HG02763 (cell line): ENCODE results near the gene TFAP2A.
A peak's percentile ranks its signal among the peaks of the same experiment; 100 is the strongest.

Source experiments
- ATAC-seq: cut with Tn5 transposase; IDR thresholded peaks from one replicate; pipeline ENCODE4 v1.9.1; 2021; ENCODE audit warnings: mild to moderate bottlenecking, moderate library complexity; ENCODE audit not compliant: unreplicated experiment

The TFAP2A gene

DNA sequence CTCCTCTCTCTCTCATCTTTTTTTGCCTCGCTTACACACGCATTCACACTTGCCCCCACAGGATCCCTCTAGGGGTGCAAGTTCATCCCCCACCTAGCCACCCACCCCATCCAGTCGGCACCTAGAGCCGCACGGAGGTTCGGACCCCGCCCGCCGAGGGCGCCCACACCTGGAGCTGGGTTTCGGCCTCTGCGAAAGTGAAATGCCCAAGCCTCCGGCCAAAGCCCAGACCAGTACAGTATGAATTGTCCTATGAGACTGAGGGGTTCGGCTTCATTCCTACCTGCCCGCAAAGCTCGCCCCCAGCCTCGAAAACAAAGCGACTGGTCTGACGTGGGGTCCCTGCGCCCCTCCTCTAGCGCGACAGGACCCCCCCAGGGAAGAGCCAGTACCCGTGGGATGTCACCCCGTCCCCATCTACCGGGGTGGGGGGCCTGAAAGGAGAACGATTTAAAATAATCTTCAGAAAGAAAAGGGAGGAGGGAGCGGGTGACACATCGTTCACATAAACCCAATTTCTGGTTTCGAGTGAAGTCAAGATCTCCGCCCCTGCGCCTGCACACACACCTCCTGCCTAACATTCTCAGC, 1.5 kb downstream of the TFAP2A start:
- ATAC-seq, result peak; percentile 31

GRCh38 chr6:10412461-10413261, 2.2 kb downstream of the TFAP2A start:
- ATAC-seq, result peak; percentile 32

DNA sequence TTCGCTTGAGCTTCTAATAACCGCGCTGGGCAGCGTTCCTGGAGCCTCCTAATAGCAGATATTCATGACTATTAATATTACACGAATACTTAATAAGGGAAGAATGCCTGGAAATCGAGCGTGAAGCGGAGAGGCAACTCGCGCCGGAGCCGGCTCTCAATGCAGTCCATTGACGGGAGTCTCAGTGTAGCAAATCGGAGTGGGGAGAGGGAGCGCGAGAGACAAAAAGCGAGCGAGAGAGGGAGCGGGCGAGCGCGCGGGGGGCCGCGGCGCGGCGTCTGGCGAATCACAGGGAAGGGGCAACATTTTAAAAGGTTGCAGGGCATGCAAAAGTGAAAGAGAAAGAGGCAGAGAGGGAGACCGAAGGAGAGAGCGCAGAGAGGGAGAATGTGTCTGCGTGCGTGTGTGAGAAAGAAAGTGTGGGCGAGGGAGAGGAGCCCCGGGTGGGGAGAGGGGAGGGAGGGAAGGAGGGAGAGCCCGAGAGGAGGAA, 2.9 kb downstream of the TFAP2A start:
- ATAC-seq, result peak; percentile 49

GRCh38 chr6:10411131-10411970, 3.5 kb downstream of the TFAP2A start:
- no peak for ATAC-seq

DNA sequence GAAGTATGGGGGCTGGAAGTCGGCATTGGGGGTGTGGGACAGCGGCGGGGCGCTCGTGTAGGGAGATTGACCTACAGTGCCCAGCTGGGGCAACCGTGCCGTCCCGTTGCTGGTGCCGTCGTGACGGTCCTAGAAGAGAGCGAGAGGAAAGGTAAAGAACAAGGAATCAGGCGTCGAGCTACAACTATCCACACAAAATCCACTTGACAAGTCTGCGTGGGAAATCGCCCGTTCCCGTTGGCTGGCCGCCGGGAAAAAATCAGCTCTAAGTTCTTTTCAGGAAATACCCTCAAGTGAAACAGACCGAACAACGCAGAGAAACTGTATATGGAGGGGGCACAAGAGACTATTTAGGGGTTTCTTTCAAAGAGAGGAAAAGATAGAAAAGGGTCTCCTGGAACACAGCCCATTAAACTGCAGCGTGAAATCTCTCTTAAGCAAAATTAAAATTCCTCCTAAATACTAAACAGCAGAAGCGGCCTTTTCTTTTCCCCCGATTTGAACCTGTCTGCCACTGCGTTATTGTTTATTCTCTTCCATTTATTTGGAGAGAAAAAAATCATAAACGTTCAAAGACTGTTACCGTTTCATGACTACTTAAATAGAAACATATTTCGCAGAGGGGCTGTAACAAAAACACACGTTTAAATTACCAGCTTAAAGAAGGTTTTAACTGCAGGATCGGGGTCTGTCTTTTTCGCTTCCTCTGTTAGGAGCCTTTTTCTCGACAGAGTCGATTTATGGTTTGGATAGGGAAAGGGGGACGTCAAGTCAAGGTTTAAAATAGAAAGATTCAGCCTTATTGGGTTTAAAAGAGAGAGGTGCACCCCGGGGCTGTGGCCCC, 4.4 kb downstream of the TFAP2A start:
- no peak for ATAC-seq

GRCh38 chr6:10409731-10410206, 5.1 kb downstream of the TFAP2A start:
- no peak for ATAC-seq

GRCh38 chr6:10409233-10409721, 5.6 kb downstream of the TFAP2A start:
- ATAC-seq, result no peak

GRCh38 chr6:10408457-10408856, 6.4 kb downstream of the TFAP2A start:
- ATAC-seq, result no peak

GRCh38 chr6:10407674-10408054, 7.2 kb downstream of the TFAP2A start:
- no peak for ATAC-seq

- ATAC-seq, result no peak
Observed at GRCh38 chr6:10407018-10407673, 7.7 kb downstream of the TFAP2A start.

- ATAC-seq, result no peak
Observed at GRCh38 chr6:10406556-10406955, 8.3 kb downstream of the TFAP2A start.

DNA sequence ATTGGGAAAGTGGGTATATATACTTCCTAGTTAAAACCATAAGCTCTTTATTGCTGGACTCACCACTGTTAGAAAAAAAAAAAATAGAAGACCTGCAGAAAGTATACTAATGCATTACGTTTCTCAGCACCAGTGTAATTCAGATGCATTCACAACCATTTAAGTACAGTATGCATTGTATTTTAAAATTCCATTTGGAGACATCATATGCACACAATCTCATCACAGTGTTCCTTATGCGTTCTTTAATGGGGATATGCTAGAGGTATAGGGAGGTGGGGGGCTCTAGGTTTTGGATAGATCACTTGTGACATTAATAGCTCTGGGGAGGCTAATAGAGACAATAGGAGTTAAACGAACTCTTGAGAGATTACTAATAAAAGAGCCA, 9.4 kb downstream of the TFAP2A start:
- no peak for ATAC-seq

GRCh38 chr6:10404799-10405512, 9.9 kb downstream of the TFAP2A start:
- ATAC-seq, result no peak

GRCh38 chr6:10404107-10404798, 10.6 kb downstream of the TFAP2A start:
- ATAC-seq, result peak; percentile 93

- peak; percentile 16 for ATAC-seq
Observed at GRCh38 chr6:10403385-10404106, 11.3 kb downstream of the TFAP2A start.

GRCh38 chr6:10402648-10403311, 12.1 kb downstream of the TFAP2A start:
- ATAC-seq, result no peak

GRCh38 chr6:10401632-10402223, 13.1 kb downstream of the TFAP2A start:
- ATAC-seq, result no peak
